HEK293T (cell line): ENCODE measurements around the gene NRP1.

Experiments used
- ELF4 ChIP-seq: fragments of 450-650 bp; IDR thresholded peaks from 2 replicates; pipeline ENCODE4 v1.6.1; 2017; ENCODE audit warnings: antibody characterized with exemption
- FOXA1 ChIP-seq: fragments of 450-650 bp; IDR thresholded peaks from 2 replicates; pipeline ENCODE4 v1.6.1; 2016; ENCODE audit warnings: mild to moderate bottlenecking
- FOXM1 ChIP-seq: fragments of 450-650 bp; IDR thresholded peaks from 2 replicates; pipeline ENCODE4 v1.6.1; 2017; ENCODE audit warnings: mild to moderate bottlenecking, borderline replicate concordance
- SP1 ChIP-seq: fragments of 450-650 bp; IDR thresholded peaks from 2 replicates; pipeline ENCODE4 v1.6.1; 2017
- SUZ12 ChIP-seq: fragments of 450-650 bp; IDR thresholded peaks from 2 replicates; pipeline ENCODE4 v1.6.1; 2016; ENCODE audit warnings: mild to moderate bottlenecking

DNA sequence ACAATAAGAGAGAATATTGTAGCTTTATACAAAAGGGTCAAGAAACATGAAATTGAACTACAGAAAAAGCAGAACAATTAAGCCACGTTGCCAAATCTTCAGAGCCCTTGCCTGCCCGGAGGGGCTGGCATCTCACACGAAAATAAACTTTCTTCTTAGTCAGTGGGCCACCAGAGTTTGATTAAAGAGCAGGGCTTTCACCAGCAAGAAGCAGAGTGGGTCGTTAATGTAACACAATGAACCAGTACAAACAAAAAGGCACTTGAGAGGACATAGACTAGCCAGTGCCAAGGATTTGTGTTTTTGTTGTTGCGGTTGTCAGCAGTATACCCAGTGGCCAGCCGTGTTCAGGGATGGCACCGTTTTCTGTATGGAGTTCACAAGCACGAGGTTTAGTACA, 155.4 kb downstream of the NRP1 start:
- TF ChIP-seq FOXA1: no peak
- no peak for TF ChIP-seq SP1
- no peak for TF ChIP-seq ELF4
- TF ChIP-seq SUZ12: no peak
- no peak for TF ChIP-seq FOXM1
